Right lobe of liver (tissue), 4 donors: ENCODE measurements around the gene DTNB.

Experiments used
- POLR2A ChIP-seq: fragments of 450-650 bp; IDR thresholded peaks from one replicate; pipeline ENCODE4 v1.6.1; 2017; ENCODE audit warnings: antibody characterized with exemption, mild to moderate bottlenecking
- TF ChIP-seq, protein P1 (sequence below), 4 donors: fragments of 200-600 bp in 3 of 4; fragments of 450-650 bp in 1 of 4; IDR thresholded peaks; one replicate each; pipeline versions ENCODE4 v1.5.1 to v1.8.0; 2016 to 2022; ENCODE audit warnings: antibody characterized with exemption in 4 of 4, mild to moderate bottlenecking in 2 of 4
- donor health status: DM: no; HTN: no; CAD: no.
- donor health status: DM: no; HTN: no; CAD: no.
- donor health status: DM: no; HTN: yes; CAD: no.

GRCh38 chr2:25437881-25438662, 235.3 kb downstream of the DTNB start:
- TF ChIP-seq, protein P1, sequence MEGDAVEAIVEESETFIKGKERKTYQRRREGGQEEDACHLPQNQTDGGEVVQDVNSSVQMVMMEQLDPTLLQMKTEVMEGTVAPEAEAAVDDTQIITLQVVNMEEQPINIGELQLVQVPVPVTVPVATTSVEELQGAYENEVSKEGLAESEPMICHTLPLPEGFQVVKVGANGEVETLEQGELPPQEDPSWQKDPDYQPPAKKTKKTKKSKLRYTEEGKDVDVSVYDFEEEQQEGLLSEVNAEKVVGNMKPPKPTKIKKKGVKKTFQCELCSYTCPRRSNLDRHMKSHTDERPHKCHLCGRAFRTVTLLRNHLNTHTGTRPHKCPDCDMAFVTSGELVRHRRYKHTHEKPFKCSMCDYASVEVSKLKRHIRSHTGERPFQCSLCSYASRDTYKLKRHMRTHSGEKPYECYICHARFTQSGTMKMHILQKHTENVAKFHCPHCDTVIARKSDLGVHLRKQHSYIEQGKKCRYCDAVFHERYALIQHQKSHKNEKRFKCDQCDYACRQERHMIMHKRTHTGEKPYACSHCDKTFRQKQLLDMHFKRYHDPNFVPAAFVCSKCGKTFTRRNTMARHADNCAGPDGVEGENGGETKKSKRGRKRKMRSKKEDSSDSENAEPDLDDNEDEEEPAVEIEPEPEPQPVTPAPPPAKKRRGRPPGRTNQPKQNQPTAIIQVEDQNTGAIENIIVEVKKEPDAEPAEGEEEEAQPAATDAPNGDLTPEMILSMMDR (IDR thresholded peaks at IDR 0.05), result no peak
- no peak for TF ChIP-seq POLR2A
